Mesothelial cell of epicardium (in vitro differentiated cells): Measurements from ENCODE around the gene POLE4. TPM values are rescaled to one million over a fixed set of nuclear protein-coding genes. Genes with fewer than 3 reads are reported as not detected.

Experiments used
- DNase-seq, 2 experiments: peaks; one replicate each; pipeline ENCODE4 v3.0.0; 2021; ENCODE audit warnings: low spot score in 2 of 2; ENCODE audit not compliant: unreplicated experiment in 2 of 2
- H3K27ac Mint-ChIP-seq: 2 replicates; pipeline ENCODE4 v1.8.0; 2021; ENCODE audit warnings: mixed read lengths
- H3K27me3 Mint-ChIP-seq: 2 replicates; pipeline ENCODE4 v1.8.0; 2021; ENCODE audit warnings: low read depth, mixed read lengths
- H3K36me3 Mint-ChIP-seq: 2 replicates; pipeline ENCODE4 v1.8.0; 2021; ENCODE audit warnings: mixed read lengths
- H3K4me1 Mint-ChIP-seq: 2 replicates; pipeline ENCODE4 v1.8.0; 2021; ENCODE audit warnings: mixed read lengths
- H3K4me3 Mint-ChIP-seq: 2 replicates; pipeline ENCODE4 v1.8.0; 2021; ENCODE audit warnings: mild to moderate bottlenecking, moderate library complexity, mixed read lengths
- H3K9me3 Mint-ChIP-seq: 2 replicates; pipeline ENCODE4 v1.8.0; 2021; ENCODE audit warnings: mixed read lengths
- total RNA-seq: library from RNA; stranded (reverse); gene quantifications from 3 replicates; pipeline ENCODE4 v1.2.1, GENCODE V29; 2021
- TF ChIP-seq, protein P1 (sequence below): fragments of 200-600 bp; sonication (generic); IDR thresholded peaks from one replicate; pipeline ENCODE4 v1.5.0; 2021; ENCODE audit warnings: antibody characterized with exemption; ENCODE audit not compliant: unreplicated experiment

Gene POLE4
- total RNA-seq, 1 donor from 2014 or later, result 33.9 TPM

- TF ChIP-seq, protein P1, sequence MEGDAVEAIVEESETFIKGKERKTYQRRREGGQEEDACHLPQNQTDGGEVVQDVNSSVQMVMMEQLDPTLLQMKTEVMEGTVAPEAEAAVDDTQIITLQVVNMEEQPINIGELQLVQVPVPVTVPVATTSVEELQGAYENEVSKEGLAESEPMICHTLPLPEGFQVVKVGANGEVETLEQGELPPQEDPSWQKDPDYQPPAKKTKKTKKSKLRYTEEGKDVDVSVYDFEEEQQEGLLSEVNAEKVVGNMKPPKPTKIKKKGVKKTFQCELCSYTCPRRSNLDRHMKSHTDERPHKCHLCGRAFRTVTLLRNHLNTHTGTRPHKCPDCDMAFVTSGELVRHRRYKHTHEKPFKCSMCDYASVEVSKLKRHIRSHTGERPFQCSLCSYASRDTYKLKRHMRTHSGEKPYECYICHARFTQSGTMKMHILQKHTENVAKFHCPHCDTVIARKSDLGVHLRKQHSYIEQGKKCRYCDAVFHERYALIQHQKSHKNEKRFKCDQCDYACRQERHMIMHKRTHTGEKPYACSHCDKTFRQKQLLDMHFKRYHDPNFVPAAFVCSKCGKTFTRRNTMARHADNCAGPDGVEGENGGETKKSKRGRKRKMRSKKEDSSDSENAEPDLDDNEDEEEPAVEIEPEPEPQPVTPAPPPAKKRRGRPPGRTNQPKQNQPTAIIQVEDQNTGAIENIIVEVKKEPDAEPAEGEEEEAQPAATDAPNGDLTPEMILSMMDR, result no peak
- no peaks in the 10 kb centered on the region for H3K36me3 Mint-ChIP-seq
- H3K4me3 Mint-ChIP-seq, result no peak overlapping the region
- DNase-seq, result no peak
- H3K27ac Mint-ChIP-seq, result no peak overlapping the region
- peaks cover 3% of the 10 kb centered on the region for H3K9me3 Mint-ChIP-seq
- peaks cover 25% of the 10 kb centered on the region for H3K27me3 Mint-ChIP-seq
- H3K4me1 Mint-ChIP-seq, result peaks cover 9% of the 10 kb centered on the region
Measured at GRCh38 chr2:74916394-74916793, 42.0 kb upstream of the POLE4 start.

DNA sequence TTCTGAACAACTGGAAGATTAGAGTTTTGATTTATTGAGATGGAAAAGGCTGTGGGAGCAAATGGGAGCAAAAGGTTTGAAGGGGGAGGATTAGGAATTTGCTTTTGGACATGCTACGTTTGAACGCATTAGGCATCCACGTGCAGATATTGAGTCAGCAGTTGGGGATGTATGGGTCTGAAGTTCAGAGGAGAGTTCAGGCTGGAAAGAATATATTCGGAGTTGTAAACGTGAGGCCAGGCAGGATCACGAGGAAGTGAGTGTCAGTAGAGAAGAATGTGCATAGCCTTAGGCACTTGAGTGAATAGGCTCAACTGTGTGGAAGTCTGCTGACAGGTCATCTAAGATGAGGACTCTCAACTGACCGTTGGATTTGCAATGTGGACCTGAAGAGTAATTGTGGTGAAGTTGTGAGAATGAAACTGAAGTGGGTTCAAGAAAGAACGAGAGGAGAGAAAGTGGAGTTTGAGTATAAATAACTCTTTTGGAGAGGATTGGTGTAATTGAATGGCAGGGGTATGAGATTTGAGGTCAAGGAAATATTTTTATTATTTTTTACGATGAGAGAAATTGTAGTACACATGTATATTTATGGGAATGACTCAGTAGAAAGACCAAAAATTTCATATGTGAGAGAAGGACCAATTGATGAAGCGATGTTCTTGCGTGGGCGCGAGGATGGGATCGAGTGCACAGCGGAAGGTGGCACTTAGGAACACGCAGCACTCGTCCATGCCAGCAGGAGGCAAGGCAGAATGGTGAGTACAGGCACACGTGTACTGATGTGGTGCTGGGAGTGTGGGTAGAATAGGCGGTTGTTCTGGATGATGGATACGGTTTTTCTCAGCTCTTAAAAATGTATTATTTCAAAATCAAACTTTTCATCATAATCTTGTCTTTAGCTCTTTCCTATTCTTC is 40.5 kb upstream of the POLE4 start:
- TF ChIP-seq, protein P1, result peak; percentile 25
- Mint-ChIP-seq H3K27me3 (peaks cover 27% of the 10 kb centered on the region), H3K9me3 (peaks cover 4% of the 10 kb centered on the region), H3K4me1 (peaks cover 9% of the 10 kb centered on the region), H3K27ac (no peak overlapping the region), H3K36me3 (no peaks in the 10 kb centered on the region), H3K4me3 (no peak overlapping the region)
- DNase-seq, result no peak

DNA sequence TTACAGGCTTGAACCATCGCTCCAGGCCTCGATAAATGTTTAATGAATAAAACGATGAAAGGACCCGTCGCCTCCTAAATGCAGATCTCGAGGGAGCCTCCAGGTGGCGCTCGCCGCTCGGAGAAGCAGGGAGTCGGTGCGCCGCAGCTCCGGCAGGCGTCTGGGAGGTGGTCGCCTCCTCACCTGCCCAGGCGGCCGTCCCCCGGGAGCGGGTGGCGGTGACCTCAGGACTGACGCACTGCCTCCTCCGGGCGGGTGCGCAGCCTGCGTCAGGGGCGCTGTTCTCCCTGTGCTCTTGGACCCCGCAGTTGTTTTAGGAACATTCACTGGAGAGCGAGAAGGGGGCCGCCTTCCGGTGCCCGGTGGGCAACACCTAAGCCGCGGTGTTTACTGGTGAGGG is 38.6 kb upstream of the POLE4 start:
- Mint-ChIP-seq H3K36me3 (no peaks in the 10 kb centered on the region), H3K4me1 (peaks cover 9% of the 10 kb centered on the region), H3K4me3 (peak overlapping the region; percentile 60), H3K9me3 (peaks cover 4% of the 10 kb centered on the region), H3K27me3 (peaks cover 20% of the 10 kb centered on the region), H3K27ac (no peak overlapping the region)
- TF ChIP-seq, protein P1, result peak; percentile 94
- peak; percentile 66 to 85 for DNase-seq

DNA sequence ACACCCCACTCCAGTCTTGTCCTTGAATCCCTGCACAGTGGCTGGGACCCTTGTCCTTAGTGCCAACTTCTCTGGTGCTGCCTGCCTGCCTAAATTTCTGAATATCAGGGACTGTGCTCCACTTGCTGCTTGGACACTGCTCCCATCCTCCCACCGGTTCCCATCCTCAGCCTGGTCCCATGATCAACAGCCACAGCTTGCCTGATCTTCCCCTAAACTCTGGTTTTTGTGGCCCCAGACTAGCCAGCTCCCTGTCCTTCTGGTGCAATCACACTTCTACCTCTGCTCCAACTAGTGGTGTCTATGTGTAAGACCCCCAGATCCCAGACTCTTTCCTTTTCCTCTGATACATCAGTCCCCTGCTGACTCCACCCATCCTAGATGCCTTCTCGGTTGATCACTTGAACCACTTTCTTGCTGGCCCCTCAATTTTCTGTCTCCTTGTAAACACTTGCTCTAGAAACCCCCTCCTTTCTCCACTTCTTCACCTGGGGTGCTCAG is 37.2 kb upstream of the POLE4 start:
- no peak for DNase-seq
- peaks cover 20% of the 10 kb centered on the region for H3K27me3 Mint-ChIP-seq
- peaks cover 4% of the 10 kb centered on the region for H3K9me3 Mint-ChIP-seq
- H3K4me3 Mint-ChIP-seq, result no peak overlapping the region
- H3K4me1 Mint-ChIP-seq, result peaks cover 9% of the 10 kb centered on the region
- no peak overlapping the region for H3K27ac Mint-ChIP-seq
- no peaks in the 10 kb centered on the region for H3K36me3 Mint-ChIP-seq
- TF ChIP-seq, protein P1, result no peak

DNA sequence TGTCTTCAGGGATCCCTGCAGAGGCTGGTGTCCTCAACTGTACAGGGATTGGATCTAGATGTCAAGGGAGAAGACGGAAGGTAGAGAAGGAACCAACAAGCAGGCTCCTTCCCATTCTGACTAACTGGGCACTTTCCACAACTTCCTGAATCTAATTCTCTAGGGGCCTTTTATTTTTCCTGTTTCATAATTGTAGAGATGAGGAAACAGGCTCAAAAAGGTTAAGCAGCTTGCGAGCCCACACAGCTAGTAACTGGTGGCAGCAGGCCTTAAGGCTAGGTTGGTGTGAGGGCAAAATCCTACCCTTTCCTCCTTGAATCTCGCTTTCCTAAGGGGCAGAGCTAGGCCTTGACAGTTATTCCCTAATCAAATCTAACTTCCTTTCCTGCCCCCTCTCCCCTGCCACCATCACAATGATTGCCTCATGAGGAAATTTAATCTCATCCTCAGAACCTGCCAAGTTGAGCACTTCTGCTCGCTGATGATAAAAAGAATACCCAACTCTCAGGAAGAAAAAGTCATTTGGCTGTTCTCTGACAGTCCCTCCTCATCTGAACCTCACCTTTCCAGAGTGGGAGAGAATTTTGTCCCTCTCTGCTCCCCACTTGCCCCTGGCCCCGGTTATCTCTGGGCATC is 35.7 kb upstream of the POLE4 start:
- Mint-ChIP-seq H3K27me3 (peaks cover 17% of the 10 kb centered on the region), H3K4me3 (no peak overlapping the region), H3K27ac (no peak overlapping the region), H3K9me3 (peaks cover 4% of the 10 kb centered on the region), H3K36me3 (peaks cover 4% of the 10 kb centered on the region), H3K4me1 (peaks cover 2% of the 10 kb centered on the region)
- TF ChIP-seq, protein P1, result no peak
- no peak for DNase-seq
